ENCODE results near the gene MMP15.

DNA sequence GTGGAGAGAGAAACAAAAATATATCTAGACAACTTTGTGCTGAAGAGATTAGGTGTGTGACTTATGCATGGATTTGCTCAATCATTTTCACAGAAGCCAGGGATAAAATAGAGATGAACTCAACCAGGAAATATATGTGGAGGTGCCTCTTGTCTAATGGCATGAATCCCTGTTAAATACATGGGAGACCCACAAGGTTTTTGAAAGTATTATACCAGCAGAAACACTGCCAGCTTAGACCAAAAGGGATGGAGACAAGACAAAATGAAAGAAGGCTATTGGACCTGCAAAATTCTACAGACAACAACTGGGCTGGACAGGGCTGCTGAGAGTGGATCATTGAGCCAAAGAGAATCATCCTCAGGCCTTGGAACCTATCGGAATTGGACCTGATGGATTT lies 51.0 kb downstream of the MMP15 start:
- TF ChIP-seq, protein P1, sequence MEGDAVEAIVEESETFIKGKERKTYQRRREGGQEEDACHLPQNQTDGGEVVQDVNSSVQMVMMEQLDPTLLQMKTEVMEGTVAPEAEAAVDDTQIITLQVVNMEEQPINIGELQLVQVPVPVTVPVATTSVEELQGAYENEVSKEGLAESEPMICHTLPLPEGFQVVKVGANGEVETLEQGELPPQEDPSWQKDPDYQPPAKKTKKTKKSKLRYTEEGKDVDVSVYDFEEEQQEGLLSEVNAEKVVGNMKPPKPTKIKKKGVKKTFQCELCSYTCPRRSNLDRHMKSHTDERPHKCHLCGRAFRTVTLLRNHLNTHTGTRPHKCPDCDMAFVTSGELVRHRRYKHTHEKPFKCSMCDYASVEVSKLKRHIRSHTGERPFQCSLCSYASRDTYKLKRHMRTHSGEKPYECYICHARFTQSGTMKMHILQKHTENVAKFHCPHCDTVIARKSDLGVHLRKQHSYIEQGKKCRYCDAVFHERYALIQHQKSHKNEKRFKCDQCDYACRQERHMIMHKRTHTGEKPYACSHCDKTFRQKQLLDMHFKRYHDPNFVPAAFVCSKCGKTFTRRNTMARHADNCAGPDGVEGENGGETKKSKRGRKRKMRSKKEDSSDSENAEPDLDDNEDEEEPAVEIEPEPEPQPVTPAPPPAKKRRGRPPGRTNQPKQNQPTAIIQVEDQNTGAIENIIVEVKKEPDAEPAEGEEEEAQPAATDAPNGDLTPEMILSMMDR (IDR thresholded peaks at IDR 0.05; ENCODE audit: borderline replicate concordance, extremely low read depth, low read length, poor library complexity, severe bottlenecking), result no peak
- TF ChIP-seq EZH2 (IDR thresholded peaks at IDR 0.05; ENCODE audit: borderline replicate concordance, low read depth, low read length, severe bottlenecking), result no peak

Data from DND-41 (cell line).